ENCODE results near the gene SETD9. TPM values are rescaled to one million over a fixed set of nuclear protein-coding genes. Genes with fewer than 3 reads are reported as not detected.

SETD9 gene
- total RNA-seq, 2 experiments from 2014 or later: 4.1 to 4.9 TPM

Other genes with a start within 250 kb of the SETD9 start
- gene MAP3K1, start 94.0 kb upstream of the SETD9 start, total RNA-seq: 10 to 100 TPM; 47.5 to 49.5 TPM
- 10 to 100 TPM; 24.5 to 26.0 TPM for gene MIER3, start 42.5 kb downstream of the SETD9 start, total RNA-seq

All from activated CD4-positive, alpha-beta memory T cell treated with anti-CD3 and anti-CD28 coated beads, Interleukin-2, amount 10 ng/mL, durations not matched to agents 7 days and 5 days (primary cell).